GM21717 (cell line): ENCODE results near the gene YEATS2.
A peak's percentile ranks its signal among the peaks of the same experiment; 100 is the strongest.
"Not testable (repeated sequence)": the region's sequence is repeated elsewhere in the genome, so short reads cannot be mapped to it uniquely, and the experiment has no call there.

Experiments used
- ATAC-seq: cut with Tn5 transposase; IDR thresholded peaks from one replicate; pipeline ENCODE4 v1.9.1; 2021; ENCODE audit warnings: mild to moderate bottlenecking, moderate library complexity; ENCODE audit not compliant: unreplicated experiment

Gene YEATS2

DNA sequence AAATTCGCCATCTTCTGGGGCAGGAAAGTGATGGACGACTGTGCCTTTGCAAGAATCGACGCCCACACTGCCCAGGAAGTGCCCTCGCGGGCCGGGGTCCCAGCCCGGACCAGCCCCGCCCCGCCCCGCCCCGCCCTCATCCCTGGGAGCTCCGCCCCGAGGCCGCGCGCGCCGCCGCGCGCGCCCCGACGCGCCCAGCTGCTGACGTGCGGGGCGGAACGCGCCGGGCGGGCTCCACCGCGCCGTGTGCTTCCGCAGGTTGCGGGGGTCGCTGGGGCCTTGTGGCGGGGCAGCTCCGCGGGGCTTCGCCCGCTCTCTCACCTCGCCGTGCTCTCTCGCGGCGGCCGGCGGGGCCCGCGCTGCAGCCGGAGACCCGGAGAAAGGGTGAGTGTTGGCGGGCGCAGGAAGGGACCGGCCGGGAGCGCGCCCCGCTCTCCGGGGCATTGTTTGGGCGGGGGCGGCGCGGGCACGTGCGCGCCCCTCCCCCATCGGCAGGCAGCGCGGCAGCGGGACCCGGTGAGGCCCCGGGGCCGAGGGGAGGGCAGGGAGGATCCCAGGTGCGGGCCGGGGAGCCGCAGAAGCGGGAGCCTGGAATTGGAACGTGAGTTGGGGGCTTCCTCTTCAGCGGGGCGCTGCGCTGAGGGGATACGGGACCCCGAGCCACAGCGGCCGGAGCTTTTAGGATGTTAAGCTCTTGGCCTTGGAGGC, at the start of gene YEATS2:
Gene YEATS2, plus strand, starts transcription at position 188 of the 708 bp plus-strand sequence. CDS start 17,366 bp downstream, outside the sequence.
- peak; percentile 68 for ATAC-seq

DNA sequence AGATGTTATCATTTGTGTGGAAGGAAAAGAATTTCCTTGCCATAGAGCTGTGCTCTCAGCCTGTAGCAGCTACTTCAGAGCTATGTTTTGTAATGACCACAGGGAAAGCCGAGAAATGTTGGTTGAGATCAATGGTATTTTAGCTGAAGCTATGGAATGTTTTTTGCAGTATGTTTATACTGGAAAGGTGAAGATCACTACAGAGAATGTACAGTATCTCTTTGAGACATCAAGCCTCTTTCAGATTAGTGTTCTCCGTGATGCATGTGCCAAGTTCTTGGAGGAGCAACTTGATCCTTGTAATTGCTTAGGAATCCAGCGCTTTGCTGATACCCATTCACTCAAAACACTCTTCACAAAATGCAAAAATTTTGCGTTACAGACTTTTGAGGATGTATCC, 47.0 kb upstream of the YEATS2 start:
- ATAC-seq, result no peak

DNA sequence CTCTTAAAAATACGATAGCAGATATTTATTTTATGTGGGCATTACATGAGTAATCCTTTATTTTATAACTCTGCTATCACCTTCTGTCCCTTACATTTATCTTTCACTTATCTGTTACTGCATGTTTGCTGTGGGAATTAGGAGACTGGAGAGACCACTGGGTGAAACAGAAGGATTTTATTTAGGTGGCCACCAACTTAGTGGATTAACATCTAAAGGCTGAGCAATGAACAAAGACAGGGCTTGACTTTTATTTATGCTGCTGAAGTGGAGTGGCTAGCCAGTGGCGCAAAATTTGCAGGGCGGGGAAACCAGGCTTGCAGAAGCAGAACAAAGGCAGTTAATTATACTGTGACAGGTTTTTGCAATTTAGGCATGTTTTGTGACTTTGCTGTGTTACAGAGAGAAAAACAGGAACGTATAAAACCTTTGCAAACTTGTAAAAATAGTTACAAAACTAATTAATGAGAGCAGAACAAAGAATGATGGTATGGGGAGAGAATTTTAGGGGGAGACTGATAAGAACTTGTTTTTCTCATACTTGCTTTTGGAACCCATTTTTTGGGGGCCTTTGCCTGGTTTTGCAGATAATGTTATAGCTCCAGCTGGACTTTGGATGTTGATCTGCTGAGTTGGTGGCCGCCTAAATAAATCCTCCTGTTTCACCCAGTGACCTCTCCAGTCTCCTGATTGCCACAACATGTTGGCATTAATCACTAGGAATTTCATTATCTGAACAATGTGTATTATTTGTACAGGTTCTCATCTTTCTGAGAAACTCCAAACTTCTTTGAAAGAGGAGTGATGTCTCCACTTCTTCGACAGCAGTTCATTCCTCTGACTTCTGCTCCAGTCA, 44.2 kb upstream of the YEATS2 start:
- no peak for ATAC-seq

DNA sequence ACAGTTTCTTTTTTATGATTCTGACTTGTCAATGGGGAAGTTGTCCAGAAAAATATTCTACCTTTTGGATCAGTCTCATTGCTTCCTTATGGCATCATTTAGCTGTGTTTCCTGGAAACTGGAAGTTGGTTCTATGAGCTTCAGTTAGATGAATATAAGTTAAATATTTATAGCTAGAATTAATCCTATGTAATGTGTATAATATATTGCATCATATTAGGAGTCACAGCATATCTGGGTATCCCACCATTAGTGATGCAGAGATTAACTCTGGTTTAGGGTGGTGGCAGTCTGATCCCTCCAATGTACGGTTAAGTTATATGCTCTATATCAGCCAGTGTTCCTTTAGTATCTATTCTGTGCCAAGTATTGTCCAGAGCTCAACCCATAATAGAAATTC, 42.9 kb upstream of the YEATS2 start:
- ATAC-seq, result no peak

DNA sequence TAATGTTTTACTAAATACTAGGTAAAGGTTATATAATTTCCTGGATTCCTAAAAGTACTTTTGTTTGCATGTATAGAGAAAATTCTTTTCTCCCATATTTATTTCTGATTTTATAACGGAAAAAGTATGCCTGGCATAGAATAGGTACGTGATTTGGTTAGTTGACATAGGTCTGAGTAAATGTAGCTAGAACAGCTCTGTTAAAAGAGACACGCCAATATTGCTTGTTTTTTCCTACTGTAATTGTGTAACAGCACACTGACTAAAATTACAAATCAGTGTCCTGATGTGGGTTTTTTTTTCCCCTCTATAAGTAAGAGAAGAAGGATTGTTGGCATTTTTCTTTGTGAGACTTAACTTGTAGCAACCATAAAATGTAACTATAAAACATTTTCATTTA, 35.5 kb upstream of the YEATS2 start:
- no peak for ATAC-seq

DNA sequence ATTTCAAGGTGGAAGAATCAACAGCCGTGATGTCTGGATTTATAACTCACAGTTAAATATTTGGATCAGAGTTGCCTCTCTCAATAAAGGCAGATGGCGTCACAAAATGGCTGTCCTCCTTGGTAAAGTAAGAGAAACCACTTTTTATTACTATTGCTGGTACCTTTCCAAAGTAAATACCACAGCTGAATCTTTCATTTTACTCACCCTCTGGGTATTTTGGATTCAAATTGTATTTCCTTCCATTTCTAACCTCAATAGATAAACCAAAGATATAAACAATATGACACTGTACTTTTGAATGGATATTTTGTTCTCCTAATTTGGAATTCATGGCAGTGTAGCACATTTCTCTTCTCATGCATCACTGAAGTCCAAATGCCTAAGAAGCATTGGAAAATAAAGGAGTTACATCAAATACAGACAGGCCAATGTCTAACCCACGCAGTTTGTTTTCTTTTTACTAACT, 32.6 kb upstream of the YEATS2 start:
- ATAC-seq, result no peak

DNA sequence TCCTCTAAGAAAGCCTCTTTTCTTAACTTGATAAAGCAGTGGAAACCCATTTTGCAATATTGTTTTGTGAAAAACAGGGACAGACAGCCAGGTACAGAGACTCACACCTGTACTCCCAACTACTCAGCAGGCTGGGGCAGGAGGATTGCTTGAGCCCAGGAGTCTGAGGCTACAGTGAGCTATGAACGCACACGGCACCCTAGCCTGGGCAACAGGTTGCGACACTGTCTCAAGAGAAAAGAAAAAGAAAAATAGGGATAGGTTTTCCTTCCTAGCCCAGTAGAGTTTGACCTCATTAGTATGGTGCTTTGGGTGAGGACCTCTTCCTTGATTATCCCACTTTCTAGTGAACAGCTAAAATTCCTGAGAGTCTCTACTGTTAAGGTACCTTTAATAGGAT, 17.5 kb upstream of the YEATS2 start:
- ATAC-seq, result no peak

DNA sequence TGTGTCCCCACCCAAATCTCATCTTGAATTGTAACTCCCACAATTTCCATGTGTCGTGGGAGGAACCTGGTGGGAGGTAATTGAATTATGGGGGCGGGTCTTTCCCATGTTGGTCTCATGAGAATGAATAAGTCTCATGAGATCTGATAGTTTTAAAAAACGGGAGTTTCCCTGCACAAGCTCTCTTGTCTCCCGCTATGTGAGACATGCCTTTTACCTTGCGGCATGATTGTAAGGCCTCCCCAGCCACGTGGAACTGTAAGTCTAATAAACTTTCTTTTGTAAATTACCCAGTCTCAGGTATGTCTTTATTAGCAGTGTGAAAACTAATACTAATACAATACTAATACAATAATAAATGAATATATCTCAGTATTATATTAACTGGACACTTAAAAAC, 9.9 kb upstream of the YEATS2 start:
- ATAC-seq, result no peak

DNA sequence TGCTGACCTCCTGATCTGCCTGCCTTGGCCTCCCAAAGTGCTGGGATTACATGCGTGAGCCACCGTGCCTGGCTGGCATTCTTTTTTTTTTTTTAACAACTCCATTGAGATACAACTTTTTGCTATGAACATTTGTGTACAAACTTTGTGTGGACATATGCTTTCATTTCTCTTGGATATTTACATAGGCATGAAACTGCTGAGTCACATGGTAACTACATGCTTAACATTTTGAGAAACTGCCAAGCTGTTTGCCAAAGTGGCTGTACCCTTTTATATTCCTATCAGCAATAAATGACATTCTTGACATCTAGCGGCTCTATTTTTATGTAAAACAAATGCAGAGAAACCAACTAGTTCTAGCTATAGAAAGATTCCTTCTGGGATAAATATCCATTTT, 8.7 kb upstream of the YEATS2 start:
- ATAC-seq, result no peak

DNA sequence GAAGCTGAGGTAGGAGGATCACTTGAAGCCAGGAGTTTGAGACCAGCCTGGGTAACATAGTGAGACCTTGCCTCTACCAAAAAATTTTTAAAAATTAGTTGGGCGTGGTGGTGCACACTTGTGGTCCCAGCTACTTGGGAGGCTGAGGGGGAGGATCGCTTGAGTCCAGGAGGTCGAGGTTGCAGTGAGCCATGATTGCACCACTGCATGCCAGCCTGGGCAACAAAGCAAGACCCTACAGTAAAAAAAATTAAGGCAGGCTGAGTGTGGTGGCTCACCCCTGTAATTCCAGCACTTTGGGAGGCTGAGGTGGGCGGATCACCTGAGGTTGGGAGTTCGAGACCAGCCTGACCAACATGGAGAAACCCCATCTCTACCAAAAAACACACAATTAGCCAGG, 8.0 kb upstream of the YEATS2 start:
- not testable (repeated sequence) for ATAC-seq

DNA sequence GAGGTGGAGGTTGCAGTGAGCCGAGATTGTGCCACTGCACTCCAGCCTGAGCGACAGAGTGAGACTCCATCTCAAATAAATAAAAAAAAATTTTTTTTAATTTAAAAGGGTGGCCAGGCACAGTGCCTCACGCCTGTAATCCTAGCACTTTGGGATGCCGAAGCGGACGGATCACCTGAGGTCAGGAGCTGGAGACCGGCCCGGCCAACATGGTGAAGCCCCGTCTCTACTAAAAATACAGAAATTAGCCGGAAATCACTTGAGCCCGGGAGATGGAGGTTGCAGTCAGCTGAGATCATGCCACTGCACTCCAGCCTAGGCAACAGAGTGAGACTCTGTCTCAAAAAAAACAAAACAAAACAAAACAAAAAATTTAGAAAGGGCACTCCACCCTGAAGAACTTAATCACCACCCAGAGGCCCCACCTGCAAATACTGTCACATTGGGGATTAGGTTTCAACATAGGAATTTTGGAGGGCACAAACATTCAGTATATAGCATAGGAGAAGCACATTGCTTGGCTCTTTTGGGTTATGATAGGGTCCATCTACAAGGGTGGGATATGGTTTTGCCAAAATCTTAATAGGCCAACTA, 7.1 kb upstream of the YEATS2 start:
- ATAC-seq, result no peak

DNA sequence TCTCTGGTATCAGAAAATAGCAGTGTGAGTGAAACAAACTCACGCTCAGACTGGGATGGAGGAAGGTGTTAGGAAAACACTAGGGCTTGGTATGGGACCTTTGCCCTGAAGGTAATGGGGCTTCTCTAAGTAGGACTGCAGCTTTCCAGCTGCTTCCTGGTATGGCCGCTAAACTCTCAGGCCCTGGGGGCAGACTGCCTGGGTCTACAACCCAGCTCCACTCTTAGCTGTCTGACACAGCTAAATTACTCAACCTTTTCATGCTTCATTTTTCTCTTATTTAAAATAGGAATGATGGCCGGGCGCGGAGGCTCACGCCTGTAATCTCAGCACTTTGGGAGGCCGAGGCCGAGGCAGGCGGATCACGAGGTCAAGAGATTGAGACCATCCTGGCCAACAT, 5.2 kb upstream of the YEATS2 start:
- no peak for ATAC-seq

DNA sequence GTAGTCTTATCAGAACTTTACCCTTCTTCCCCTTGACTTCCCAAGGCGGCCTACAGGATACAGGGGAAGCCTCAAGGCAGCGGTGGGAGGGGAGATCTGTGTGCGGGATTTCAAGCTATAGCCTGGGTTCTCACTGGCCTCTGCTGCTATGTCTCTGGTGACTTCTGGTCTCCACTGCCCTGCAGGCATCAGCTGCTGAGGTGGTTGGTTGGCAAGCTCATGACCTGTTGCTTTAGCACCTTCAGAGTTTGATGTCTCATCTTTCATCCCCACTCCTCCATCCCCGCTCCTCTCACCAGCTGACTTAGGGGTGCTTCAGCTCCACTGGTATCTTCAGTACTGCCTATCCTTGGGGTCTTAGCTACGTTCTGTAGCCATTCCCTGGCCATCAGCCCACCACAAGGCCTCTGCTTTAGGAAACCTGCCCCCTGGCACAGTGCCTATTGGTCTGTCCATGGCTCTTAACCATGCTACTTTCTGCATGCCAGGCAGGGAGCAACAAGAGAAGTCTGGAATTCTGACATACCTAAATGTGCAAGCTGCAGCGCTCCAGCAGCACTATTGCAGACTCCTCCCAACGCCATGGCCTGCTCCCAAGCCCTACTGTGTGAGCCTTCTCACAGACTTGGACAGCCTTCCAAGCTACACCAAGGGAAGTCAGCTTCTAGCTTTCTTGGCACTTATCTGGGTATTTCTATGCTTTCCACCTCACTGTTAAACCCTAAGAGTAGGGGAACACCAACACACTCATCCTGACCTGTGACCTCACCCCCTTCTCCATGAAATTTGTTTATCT, 1.8 kb upstream of the YEATS2 start:
- ATAC-seq, result no peak

DNA sequence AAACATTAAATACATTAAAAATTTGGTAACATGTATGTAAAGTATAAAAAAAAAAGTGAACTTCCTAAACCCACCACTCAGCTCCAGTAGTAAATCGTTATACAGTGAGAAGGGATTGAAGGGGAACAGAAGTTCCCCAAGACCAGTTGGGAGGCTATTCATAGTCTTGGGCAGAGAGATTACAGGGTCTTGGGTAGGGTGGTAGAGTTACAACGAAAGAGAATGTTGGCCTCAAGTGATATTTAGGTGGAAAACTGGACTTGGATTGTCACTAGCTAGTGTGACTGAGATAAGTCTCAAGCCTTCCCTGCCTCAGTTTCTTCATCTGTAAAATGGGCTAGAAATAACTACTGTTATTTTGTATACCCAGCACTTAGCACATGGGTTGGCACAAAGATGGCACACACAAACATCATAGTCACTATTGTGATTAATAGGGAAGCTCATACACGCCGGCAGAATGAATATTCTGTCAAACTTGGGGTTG, 431 bp upstream of the YEATS2 start:
- no peak for ATAC-seq

DNA sequence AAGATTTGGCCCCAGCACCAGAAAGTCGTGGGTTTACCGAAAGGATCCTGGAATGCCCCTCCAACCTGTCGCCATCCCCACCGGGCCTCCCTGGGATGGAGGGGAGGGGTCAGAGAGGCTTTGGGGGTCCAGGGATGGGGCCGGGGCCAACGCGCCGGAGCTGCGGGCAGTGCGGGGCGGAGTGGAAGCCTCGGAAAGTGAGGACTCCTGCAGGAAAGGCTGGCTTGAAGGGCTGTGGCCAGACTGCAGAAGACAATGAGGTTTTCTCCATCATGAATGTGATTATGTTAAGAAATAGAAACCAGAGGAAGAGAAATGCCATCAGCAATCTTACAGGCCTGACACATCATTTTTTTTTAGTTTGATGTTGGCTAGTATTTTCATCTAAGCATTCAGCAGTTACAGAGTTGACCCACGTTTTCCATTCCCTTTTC, 738 bp downstream of the YEATS2 start:
- peak; percentile 26 for ATAC-seq

DNA sequence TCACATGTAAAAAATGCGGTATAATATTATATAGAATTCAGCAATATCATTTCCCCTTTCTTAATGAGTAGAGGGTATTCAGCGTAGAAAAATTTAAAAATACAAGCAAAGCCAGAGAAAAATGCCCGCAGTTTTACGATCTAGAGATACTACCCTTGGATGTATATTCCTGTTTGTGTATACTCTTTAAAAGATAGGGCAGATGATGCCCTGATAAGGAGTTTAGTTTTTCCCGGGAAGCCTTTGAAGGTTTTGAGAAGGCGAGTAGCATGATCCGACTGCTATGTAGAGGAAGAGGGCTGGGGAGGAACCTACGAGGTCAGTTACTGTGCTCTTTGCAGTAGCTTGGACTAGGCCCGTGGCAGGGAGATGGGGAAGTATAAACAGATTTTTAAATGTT, 1.2 kb downstream of the YEATS2 start:
- ATAC-seq, result no peak

DNA sequence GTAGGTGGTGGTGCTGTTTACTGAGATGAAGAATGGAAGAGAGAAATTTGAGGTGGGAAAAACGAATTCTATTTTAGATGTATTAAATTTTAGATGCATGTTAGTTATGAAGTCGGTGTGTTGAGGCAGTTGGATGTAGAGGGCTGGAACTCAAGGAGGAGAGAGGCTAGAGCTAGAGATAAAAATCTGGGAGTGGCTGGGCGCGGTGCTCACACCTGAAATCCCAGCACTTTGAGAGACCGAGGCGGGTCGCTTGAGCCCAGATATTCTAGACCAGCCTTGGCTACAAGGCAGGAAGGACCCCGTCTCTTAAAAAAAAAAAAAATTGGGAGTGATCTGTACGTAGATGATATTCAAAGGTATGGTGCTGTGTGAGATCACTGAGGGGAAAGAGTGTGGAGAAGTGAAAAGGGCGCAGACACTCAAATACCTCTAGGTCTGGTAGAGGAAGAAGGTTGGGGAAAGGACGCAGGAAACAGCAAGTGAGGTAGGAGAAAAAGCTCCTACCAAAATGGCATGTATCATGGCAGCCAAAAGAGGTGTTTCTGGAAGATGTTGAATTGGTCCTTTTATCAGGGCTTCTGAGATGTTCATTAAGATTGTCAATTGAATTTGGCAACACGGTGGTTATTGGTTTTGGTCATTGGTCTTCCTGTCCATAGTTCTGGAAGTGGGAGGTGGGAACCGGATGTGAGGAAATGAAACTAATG, 1.8 kb downstream of the YEATS2 start:
- no peak for ATAC-seq

DNA sequence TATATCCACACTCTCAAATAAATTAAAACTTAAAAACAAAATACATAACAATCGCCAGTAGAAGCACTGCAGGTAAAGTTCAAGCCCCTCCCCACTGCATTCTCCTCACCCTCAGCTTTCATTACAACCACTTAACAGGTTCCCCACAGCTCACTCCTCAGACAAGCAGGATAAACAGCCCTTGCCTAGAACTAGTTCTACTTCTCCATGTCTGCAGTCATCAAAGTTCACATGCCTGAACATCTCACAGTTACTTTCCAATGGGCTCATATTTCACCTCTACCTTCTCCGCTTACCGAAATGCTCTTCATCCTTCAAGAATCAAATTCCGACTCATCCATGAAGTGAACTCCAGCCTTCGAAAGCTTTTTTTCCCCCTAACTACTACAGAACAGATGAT, 4.1 kb downstream of the YEATS2 start:
- ATAC-seq, result no peak

DNA sequence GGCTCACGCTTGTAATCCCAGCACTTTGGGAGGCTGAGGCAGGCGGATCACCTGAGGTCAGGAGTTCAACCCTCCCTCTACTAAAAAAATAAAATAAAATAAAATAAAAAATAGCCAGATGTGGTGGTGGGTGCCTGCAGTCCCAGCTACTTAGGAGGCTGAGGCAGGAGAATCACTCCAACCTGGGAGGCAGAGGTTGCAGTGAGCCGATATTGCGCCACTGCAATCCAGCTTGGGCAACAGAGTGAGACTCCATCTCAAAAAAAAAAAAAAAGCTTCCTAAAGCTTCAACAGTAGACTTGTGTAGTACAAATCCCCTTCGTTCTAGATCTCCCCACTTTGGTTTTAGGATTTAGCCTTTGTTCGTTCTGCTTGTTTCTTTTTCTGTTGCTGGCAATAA, 6.3 kb downstream of the YEATS2 start:
- ATAC-seq, result not testable (repeated sequence)

DNA sequence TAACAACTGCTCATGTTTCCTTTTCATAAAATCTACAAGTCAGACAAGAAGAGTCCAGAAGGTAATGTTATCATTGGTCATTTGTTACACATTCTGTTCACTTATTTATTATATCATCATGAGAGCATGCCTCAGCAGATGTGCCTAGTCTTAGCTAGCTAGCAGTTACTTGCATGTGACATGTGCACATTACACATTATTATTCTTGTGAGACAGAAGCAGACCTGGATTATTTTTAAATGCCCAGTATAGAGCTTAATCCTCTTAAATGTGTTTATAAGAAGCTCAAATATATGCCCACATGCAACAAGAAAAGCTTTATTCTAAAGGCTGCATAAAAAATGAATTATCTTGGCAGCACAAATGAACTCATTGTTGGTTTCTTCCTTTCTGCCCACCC, 12.6 kb downstream of the YEATS2 start:
- no peak for ATAC-seq
